Gastrocnemius medialis (tissue), 4 donors: ENCODE measurements around the gene GLI3. TPM values are rescaled to one million over a fixed set of nuclear protein-coding genes. Genes with fewer than 3 reads are reported as not detected.

Experiments used
- ATAC-seq, 2 donors: fragments of 150-250 bp; one replicate each; pipeline ENCODE4 v1.9.1; 2016
- DNase-seq, 2 donors: peaks; one replicate each; pipeline ENCODE4 v3.0.0-alpha.2; 2019
- H3K27ac ChIP-seq, 4 donors: fragments of 200-600 bp; sonication (generic); 1 replicate in 1 of 4; 2 replicates in 3 of 4; pipeline ENCODE4 v1.5.1; 2016 to 2018; ENCODE audit warnings: mild to moderate bottlenecking in 2 of 4, moderate library complexity in 1 of 4
- H3K27me3 ChIP-seq, 3 donors: fragments of 200-600 bp; sonication (generic) in 2 of 3; 1 replicate in 1 of 3; 2 replicates in 2 of 3; pipeline versions ENCODE4 v1.5.1 to v1.6.0; 2016 to 2019; ENCODE audit warnings: mild to moderate bottlenecking in 1 of 3, moderate library complexity in 1 of 3
- H3K36me3 ChIP-seq, 2 donors: fragments of 200-600 bp; sonication (generic) in 1 of 2; one replicate each; pipeline ENCODE4 v1.5.1; 2017 to 2018
- H3K4me1 ChIP-seq, 2 donors: fragments of 200-600 bp; sonication (generic) in 1 of 2; one replicate each; pipeline ENCODE4 v1.5.1; 2016 to 2017; ENCODE audit warnings: mild to moderate bottlenecking in 2 of 2
- H3K4me3 ChIP-seq, 4 donors: fragments of 200-600 bp; sonication (generic) in 3 of 4; 1 replicate in 1 of 4; 2 replicates in 3 of 4; pipeline ENCODE4 v1.5.1; 2016 to 2019; ENCODE audit warnings: mild to moderate bottlenecking in 2 of 4
- H3K9me3 ChIP-seq, 3 donors: fragments of 200-600 bp; sonication (generic) in 2 of 3; 1 replicate in 1 of 3; 2 replicates in 2 of 3; pipeline ENCODE4 v1.5.1; 2016 to 2019
- POLR2A ChIP-seq, 2 donors: fragments of 450-650 bp; IDR thresholded peaks; one replicate each; pipeline ENCODE4 v1.6.1; 2017; ENCODE audit warnings: antibody characterized with exemption in 2 of 2, mild to moderate bottlenecking in 2 of 2, moderate library complexity in 2 of 2
- in situ Hi-C, 4 donors: fragments of 200-750 bp; cut with MboI; loops; one replicate each; pipeline versions ENCODE4 v1.15.0 to v1.8.0; 2017; ENCODE audit warnings: low sequenced_read_pairs in 4 of 4
- intact Hi-C: fragments of 100-400 bp; cut with DNase I; formaldehyde crosslinking; loops from one replicate; pipeline ENCODE4 v1.15.1; 2023; ENCODE audit warnings: low total_unique reads
- total RNA-seq, 4 donors: library from RNA; depleted of rRNA; stranded (reverse); fragments of >200 nt; gene quantifications; one replicate each; pipeline versions ENCODE4 v1.1.0 to v1.2.3, GENCODE V29; 2016
- TF ChIP-seq, protein P1 (sequence below), 5 experiments: fragments of 450-650 bp in 3 of 5; fragments of 200-600 bp in 2 of 5; sonication (generic) in 2 of 5; IDR thresholded peaks in 4 of 5; conservative IDR thresholded peaks in 1 of 5; 1 replicate in 4 of 5; 2 replicates in 1 of 5; pipeline ENCODE4 v1.5.1; 2016 to 2019; ENCODE audit warnings: antibody characterized with exemption in 5 of 5, mild to moderate bottlenecking in 3 of 5, moderate library complexity in 3 of 5

The GLI3 gene
- total RNA-seq, 4 donors from 2014 or later: 0.46 to 1.6 (median 0.81) TPM

- H3K9me3 ChIP-seq: no peaks in the 10 kb centered on the region
- H3K27ac ChIP-seq: no peak overlapping the region
- no peaks in the 10 kb centered on the region for H3K4me1 ChIP-seq
- ATAC-seq (no peak), DNase-seq (no peak)
- in situ Hi-C loops: no loop called here
- no peak for TF ChIP-seq POLR2A (IDR thresholded peaks at IDR 0.05)
- TF ChIP-seq, protein P1, sequence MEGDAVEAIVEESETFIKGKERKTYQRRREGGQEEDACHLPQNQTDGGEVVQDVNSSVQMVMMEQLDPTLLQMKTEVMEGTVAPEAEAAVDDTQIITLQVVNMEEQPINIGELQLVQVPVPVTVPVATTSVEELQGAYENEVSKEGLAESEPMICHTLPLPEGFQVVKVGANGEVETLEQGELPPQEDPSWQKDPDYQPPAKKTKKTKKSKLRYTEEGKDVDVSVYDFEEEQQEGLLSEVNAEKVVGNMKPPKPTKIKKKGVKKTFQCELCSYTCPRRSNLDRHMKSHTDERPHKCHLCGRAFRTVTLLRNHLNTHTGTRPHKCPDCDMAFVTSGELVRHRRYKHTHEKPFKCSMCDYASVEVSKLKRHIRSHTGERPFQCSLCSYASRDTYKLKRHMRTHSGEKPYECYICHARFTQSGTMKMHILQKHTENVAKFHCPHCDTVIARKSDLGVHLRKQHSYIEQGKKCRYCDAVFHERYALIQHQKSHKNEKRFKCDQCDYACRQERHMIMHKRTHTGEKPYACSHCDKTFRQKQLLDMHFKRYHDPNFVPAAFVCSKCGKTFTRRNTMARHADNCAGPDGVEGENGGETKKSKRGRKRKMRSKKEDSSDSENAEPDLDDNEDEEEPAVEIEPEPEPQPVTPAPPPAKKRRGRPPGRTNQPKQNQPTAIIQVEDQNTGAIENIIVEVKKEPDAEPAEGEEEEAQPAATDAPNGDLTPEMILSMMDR (IDR thresholded peaks at IDR 0.05 in 4 of 5, conservative IDR thresholded peaks at IDR 0.05 in 1 of 5): no peak
- H3K36me3 ChIP-seq: no peaks in the 10 kb centered on the region
- no peaks in the 10 kb centered on the region for H3K27me3 ChIP-seq
- H3K4me3 ChIP-seq: no peak overlapping the region
- intact Hi-C loops: no loop called here
Measured at GRCh38 chr7:42176724-42177101, 60.3 kb downstream of the GLI3 start.

DNA sequence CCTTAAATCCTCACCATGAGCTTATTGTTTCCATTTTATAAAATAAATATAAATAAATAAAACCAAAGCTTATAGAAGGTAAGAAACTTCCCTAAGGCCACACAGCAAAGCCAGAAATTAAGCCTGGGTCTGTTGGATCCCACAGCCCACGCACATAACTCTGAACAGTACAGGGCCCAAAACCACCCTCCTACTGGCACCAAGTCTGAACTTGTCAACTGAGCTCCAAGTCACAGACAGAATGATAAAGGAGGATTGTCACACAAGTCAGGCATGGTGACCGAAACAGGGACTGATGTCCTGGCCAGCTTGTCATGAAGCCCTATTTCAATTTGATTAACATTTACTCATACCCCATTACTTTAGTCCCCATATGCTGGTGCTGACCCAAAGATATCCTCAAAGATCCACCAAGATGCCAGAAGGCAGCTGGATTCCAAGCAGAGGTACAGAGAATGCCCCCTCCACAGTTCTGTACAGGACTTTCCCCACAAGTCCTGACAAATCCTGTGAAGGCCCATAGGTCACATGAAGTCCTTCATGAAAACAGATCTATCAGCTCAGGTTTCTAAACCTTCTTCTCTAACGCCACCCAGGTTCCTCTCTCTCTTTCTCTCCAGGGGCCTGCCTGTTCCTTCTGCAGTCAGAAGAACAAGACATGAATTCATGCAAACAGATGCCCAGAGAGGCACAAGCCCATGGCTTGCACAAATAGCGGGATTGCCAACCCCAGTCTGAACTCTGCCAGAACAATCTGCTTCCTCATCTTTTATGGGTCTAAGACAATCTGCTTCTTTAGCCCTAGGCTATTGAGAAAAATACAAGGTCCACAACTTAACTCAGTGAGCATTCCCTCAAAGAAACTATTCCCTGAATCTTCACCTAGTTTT lies 60.9 kb downstream of the GLI3 start:
- H3K4me1 ChIP-seq: no peaks in the 10 kb centered on the region
- intact Hi-C loops (no loop called here), in situ Hi-C loops (no loop called here)
- H3K27ac ChIP-seq: no peak overlapping the region
- H3K36me3 ChIP-seq: no peaks in the 10 kb centered on the region
- H3K4me3 ChIP-seq: no peak overlapping the region
- TF ChIP-seq, protein P1 (IDR thresholded peaks at IDR 0.05 in 4 of 5, conservative IDR thresholded peaks at IDR 0.05 in 1 of 5): no peak
- no peak for TF ChIP-seq POLR2A (IDR thresholded peaks at IDR 0.05)
- DNase-seq (no peak), ATAC-seq (no peak)
- no peaks in the 10 kb centered on the region for H3K9me3 ChIP-seq
- H3K27me3 ChIP-seq: no peaks in the 10 kb centered on the region

DNA sequence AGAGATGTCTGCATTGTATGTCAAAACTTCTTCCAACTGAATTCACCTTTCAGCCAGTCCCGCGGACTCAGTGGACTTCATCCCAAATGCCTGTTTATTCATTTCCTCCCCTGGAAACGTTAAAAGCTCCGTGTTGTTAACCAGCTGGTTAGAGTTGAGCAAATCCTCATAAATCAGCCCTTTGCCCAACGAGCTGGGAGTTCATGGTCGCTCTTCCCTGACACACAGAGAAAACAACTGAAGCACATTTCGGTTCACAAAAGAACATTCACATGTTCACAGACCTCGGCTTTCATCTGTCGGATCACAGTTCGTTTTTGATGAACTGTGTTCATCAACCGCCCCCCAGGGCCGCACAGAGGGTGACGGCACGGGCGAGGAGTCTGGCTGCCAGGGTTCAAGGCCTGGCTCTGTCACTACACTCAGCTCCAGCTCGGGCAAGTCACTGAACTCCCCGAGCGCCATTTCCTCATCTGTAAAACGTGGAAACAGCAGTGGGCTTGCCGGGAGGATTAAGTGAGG lies 62.6 kb downstream of the GLI3 start:
- H3K4me1 ChIP-seq: no peaks in the 10 kb centered on the region
- no peaks in the 10 kb centered on the region for H3K27me3 ChIP-seq
- DNase-seq (peak in 1 of 2 donors; percentile 17), ATAC-seq (peak in 1 of 2 donors; percentile 36)
- no peak for TF ChIP-seq POLR2A (IDR thresholded peaks at IDR 0.05)
- TF ChIP-seq, protein P1 (IDR thresholded peaks at IDR 0.05 in 4 of 5, conservative IDR thresholded peaks at IDR 0.05 in 1 of 5): no peak
- no peak overlapping the region for H3K4me3 ChIP-seq
- in situ Hi-C loops: no loop called here
- no peaks in the 10 kb centered on the region for H3K9me3 ChIP-seq
- H3K27ac ChIP-seq: peak overlapping the region in 1 of 4 donors; percentile 39
- intact Hi-C loops: no loop called here
- no peaks in the 10 kb centered on the region for H3K36me3 ChIP-seq

- no peaks in the 10 kb centered on the region for H3K27me3 ChIP-seq
- H3K27ac ChIP-seq: no peak overlapping the region
- intact Hi-C loops: no loop called here
- in situ Hi-C loops: no loop called here
- TF ChIP-seq, protein P1 (IDR thresholded peaks at IDR 0.05 in 4 of 5, conservative IDR thresholded peaks at IDR 0.05 in 1 of 5): no peak
- no peak for TF ChIP-seq POLR2A (IDR thresholded peaks at IDR 0.05)
- H3K4me1 ChIP-seq: no peaks in the 10 kb centered on the region
- ATAC-seq (no peak), DNase-seq (no peak)
- no peaks in the 10 kb centered on the region for H3K9me3 ChIP-seq
- H3K36me3 ChIP-seq: no peaks in the 10 kb centered on the region
- no peak overlapping the region for H3K4me3 ChIP-seq
Measured at GRCh38 chr7:42170724-42171123, 66.3 kb downstream of the GLI3 start.
